Measurements from ENCODE around the gene SCGB3A1.

Gene SCGB3A1

DNA sequence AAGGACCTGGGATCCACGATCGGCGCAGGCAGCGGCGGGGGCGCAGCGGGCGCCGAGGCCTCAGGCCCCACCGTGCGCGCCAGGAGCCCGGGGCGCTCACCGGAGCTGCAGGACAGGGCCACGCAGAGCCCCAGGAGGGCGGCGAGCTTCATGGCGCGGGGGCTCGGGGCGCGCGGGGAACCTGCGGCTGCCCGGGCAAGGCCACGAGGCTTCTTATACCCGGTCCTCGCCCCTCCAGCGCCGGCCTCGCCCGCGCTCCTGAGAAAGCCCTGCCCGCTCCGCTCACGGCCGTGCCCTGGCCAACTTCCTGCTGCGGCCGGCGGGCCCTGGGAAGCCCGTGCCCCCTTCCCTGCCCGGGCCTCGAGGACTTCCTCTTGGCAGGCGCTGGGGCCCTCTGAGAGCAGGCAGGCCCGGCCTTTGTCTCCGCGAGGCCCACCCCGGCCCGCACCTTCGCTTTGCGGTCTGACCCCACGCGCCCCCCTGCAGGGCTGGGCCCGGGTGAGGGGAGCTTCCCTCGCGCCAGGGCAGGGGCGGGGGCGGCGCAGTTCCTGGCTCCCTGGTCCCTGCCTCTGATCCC, at the start of gene SCGB3A1:
TSS of gene SCGB3A1 (minus strand) at position 189 of the 577 bp plus-strand sequence. CDS start at position 152, 37 bp downstream.
- no peak within 1 kb of the TSS for H3K4me3 ChIP-seq (ENCODE audit: control insufficient read depth, low read depth, low read length)
- TF ChIP-seq CTCF (IDR thresholded peaks at IDR 0.05; ENCODE audit: control insufficient read depth, insufficient read depth, low read depth, low read length, missing control alignments), result no peak
- no peak for DNase-seq (ENCODE audit: low read depth)

DNA sequence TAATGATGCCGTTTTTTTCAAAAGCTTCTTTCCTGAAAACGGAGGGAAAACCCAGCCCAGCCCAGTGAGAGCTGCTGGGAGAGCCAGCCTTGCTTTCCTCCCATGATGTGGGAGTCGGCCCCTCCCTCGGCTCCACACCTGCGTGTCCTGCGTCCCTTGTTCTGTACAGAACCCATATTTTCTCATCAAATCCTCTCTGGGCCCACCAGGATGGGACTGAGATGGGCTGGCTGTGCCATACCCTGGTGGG, 49.2 kb upstream of the SCGB3A1 start:
- no peak for TF ChIP-seq CTCF (IDR thresholded peaks at IDR 0.05; ENCODE audit: control insufficient read depth, insufficient read depth, low read depth, low read length, missing control alignments)
- DNase-seq (ENCODE audit: low read depth), result no peak
- H3K4me3 ChIP-seq (ENCODE audit: control insufficient read depth, low read depth, low read length), result no peak overlapping the region

- no peak for DNase-seq (ENCODE audit: low read depth)
- TF ChIP-seq CTCF (IDR thresholded peaks at IDR 0.05; ENCODE audit: control insufficient read depth, insufficient read depth, low read depth, low read length, missing control alignments), result no peak
These were observed 48.7 kb upstream of the SCGB3A1 start for GRCh38 chr5:180639741-180640610.

DNA sequence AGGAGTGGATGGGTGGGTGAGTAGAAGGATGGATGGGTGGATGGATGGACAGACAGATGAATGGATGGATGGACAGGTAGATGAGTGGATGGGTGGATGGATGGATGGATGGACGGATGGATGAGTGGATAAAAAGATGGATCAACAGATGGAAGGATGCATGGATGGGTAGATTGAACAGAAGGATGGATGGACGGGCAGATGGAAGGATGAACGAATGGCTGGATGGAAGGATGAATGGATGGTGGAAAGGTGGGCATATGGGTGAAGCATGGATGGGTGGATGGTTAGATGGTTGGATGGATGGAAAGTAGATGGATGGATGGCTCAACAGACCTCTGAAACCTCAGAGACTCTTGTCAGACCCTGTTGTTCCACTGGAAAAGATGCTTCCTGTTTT, 48.0 kb upstream of the SCGB3A1 start:
- TF ChIP-seq CTCF (IDR thresholded peaks at IDR 0.05; ENCODE audit: control insufficient read depth, insufficient read depth, low read depth, low read length, missing control alignments), result no peak
- no peak for DNase-seq (ENCODE audit: low read depth)
- no peak overlapping the region for H3K4me3 ChIP-seq (ENCODE audit: control insufficient read depth, low read depth, low read length)

More at GRCh38 chr5:180639741-180640610, 48.7 kb upstream of the SCGB3A1 start:
- H3K4me3 ChIP-seq (ENCODE audit: control insufficient read depth, low read depth, low read length), result no peak overlapping the region

- TF ChIP-seq CTCF (IDR thresholded peaks at IDR 0.05; ENCODE audit: control insufficient read depth, insufficient read depth, low read depth, low read length, missing control alignments), result no peak
These were observed 46.8 kb upstream of the SCGB3A1 start for GRCh38 chr5:180637962-180638680.

GRCh38 chr5:180636403-180637075, 45.2 kb upstream of the SCGB3A1 start:
- no peak for TF ChIP-seq CTCF (IDR thresholded peaks at IDR 0.05; ENCODE audit: control insufficient read depth, insufficient read depth, low read depth, low read length, missing control alignments)
- no peak overlapping the region for H3K4me3 ChIP-seq (ENCODE audit: control insufficient read depth, low read depth, low read length)
- no peak for DNase-seq (ENCODE audit: low read depth)

More at GRCh38 chr5:180637962-180638680, 46.8 kb upstream of the SCGB3A1 start:
- no peak for DNase-seq (ENCODE audit: low read depth)
- H3K4me3 ChIP-seq (ENCODE audit: control insufficient read depth, low read depth, low read length), result no peak overlapping the region

Measured in AG09309 (cell line).